Medulla oblongata (tissue), 1 donor: ENCODE data around the gene SEC16A.

Experiments
- DNase-seq: peaks from one replicate; pipeline ENCODE4 v3.0.0-alpha.2; 2015; ENCODE audit errors: extremely low spot score

Gene SEC16A

DNA sequence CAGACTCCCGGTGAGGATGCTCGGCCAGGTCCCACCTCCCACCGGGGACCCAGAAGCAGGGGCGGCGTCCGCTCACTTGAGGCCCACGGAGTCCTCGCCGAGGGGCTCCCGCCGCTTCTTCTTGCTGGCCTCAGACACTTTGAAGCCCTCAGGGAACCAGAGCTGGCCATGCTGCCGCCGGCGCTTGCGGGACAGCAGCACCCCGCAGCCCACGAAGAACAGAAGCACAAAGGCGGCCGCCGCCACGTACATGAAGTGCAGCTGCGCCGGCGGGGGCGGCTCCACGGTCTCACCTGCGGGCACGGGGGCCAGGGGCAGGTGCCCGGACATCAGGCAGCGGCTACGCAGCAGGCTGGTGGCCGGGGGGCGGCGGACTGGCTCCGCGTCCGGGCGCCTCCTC lies 19.4 kb upstream of the SEC16A start:
- no peak for DNase-seq

DNA sequence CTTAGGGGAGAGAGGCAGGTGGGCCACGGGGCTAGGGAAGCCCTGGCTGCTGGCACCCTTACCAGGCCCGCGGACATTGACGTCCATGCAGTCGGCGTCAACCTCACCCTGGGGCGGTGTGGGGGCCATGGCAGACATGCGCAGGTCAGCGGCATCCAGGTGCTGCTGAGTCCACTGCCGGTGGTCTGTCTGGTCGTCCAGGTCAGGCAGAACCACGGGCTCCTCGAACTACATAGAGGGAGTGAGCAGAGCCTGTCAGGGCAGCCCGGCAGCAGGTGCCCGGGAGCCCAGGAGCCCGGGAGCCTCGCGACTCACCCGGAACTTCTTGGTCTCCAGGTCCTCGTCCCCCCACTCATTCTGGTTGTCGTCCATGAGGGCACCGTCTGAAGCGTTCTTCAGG lies 18.8 kb upstream of the SEC16A start:
- no peak for DNase-seq

DNA sequence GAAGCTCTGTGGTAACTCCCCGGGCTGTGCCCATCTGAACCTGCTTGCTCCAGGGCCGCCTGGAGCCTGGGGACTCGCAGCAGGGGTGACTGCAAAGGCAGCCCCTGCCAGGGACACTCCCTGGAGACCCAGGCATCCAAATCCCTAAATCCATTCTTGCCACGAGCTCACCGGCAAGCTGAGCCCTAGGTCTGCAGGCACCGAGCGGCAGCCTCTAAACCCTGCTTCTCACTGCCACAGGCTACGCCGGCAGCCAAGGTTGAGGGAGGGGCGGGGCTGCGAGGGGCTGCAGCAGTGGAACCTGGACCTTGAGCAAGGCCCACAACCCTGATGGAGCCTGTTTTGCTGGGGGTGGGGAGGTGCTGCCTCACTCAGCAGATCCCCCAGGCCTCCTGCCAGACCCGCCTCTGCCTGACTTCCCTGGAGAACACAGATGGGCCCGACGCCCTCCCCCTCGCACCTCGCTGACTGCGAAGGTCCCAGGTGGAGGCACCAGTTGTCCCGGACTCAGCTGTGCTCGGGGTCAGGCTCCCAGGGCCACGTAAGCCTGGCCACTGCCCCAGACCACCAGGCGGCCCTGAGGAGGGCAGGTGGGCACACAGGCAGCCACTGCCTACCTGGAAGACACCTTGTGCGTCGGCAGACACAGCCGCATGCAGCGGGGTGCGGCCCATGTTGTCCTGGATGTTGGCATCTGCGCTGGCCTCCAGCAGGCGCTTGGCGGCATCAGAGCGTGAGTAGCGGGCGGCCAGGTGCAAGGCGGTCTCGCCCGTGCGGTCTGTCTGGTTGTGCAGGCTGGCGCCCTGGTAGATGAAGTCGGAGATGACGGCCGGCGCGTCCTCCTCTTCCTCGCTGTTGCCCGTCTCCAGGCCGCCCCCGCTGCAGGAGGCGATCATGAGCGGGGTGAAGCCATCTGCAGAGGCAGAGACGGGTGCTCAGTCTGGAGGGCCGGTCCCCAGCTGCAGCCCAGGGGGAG lies 17.4 kb upstream of the SEC16A start:
- no peak for DNase-seq

DNA sequence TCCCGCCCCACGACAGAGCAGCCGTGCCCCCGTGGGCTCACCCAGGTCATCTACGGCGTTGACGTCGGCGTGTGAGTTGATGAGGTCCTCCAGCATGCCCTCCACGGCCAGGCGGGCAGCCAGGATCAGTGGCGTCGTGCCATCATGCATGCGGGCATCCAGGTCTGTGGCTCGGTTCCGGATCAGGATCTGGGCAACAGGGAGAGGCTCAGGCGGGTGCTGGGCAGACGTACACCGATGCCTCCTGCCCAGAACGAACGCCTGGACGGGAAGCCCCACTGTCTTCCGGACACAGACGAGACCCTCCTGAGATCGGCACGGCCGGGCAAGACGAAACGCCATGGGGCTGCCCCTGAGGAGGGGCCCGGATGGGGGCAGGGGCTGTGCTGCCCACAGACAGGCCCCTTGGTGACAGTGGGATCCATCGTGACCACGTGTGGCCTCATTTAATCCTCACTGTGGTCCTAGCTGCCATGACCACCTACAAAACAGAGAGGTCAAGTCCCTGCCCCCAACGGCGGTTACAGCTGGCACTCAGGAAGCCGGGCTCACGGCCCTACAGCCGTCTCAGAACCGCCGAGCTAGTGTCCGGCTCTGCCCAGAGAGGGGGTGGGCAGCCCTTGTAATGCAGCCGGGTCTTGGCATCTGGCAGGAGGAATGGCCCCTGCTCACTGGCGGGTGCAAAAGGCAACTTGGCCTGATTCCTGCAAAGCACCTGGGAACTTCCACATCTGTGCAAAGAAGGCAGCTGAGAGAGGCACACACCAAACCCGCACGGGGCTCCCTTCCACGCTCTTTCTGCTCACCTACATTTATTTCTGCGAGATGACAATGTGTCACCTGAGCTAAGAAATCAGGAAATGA lies 16.5 kb upstream of the SEC16A start:
- no peak for DNase-seq

DNA sequence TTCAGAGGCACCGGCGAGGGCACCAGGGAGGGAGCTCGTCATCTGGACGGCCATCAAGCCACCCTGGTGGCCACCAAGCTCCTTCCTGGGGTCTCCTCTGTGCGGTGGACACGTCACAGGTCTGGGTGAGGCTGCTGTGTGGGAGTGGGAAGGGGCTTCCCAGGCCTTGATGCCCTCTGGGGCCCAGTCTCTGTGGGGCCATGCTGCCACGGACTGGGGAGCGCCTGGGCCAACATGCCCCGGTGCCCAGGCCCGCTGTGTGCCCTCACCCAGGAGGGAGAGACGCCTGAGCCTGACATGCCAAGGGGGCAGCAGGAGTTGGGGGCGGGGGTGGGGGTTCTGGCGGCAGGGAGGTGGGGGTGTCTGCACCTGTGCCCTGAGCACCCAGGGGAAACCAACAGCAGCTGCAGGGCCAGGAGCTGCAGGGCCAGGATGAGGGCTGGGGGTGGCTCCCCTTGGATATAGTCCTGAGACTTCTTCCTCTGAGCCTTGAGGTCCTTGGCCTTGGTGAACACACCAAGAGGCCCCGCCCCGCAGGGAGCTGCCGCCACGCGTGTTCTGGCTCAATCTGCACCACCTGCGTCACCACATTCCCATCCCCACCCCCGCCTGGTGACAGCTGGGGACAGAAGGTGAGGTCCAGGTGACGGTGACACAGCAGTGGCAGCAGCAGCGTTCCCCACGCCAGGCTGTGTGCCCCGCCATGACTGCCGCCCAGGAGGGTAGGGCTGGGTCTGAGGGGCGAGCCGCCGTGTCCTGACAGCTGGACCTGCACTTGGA lies 15.3 kb upstream of the SEC16A start:
- no peak for DNase-seq

DNA sequence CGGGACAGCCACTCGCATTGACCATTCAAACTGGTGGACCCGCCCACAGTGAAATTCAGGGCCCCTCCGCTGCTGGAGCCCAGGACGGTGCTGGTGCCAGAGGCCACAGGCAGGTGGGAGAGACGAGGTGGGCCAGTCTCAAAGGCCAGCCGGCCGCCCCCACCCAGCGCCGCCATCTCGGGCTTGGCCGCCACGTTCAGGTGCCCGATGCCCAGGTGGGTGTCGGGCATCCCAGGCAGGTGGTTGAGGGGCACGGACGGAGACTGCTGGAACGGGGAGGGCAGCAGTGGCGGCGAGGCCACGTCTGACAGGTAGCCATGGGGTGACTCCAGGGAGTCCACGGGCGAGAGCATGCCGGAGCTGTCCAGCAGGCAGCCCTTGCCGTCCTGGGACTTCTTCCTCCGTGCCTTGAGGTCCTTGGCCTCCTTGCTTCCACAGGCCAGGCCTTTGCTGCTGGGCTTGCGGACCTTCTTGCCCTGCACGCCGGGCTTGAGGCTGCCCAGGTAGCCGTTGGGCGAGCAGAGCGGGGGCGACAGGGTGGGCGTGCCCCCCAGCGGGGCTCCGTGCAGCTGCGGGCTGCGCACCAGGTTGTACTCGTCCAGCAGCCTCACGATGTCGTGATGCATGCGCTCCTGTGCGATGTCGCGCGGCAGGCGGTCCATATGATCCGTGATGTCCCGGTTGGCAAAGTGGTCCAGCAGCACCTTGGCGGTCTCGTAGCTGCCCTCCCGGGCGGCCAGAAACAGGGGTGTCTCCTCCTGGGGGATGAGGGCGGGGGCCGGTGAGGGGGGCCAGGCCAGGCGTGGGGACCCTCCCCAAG lies 14.2 kb upstream of the SEC16A start:
- DNase-seq, result no peak

DNA sequence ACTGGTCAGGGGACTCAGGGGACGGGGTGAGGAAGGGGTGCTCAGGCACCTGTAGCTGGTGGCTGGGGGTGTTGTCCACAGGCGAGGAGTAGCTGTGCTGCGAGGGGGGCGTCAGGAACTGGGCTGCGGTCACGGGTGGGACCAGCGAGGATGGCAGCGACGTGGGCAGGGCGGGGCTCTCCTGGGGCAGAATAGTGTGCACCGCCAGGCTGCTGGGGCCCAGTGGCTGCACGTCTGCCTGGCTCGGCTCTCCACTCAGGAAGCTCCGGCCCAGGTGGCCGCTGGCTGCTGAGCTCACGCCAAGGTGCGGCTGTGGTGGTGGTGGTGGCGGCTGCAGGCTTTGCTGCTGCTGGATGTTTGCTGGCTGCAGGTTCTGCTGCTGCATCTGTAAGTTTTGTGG lies 13.3 kb upstream of the SEC16A start:
- no peak for DNase-seq

DNA sequence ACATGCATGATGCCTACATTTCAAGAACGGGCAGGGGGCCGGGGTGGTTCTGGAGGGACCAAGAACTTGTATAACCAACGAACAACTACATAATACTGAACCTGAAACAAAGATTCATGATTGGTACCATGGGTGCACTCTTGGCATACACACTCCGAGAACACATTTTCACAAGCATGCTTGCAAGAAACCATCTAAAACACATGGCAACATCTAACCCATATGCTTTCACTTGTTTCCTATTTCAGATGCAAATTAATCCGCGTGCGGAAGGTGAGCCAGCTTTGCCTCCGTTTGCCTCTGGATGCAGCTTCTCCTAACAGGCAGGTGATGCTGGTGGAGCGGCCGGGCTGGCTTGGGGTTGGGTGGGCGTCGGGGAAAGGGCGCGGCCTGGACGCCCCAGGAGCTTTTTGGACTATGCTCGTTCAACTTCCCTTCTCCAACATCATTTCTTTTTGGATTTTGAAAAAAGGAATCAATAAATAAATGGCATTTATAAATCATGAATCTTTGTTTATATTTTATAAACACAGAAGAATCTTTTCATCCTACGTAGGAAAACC lies 12.5 kb upstream of the SEC16A start:
- no peak for DNase-seq

DNA sequence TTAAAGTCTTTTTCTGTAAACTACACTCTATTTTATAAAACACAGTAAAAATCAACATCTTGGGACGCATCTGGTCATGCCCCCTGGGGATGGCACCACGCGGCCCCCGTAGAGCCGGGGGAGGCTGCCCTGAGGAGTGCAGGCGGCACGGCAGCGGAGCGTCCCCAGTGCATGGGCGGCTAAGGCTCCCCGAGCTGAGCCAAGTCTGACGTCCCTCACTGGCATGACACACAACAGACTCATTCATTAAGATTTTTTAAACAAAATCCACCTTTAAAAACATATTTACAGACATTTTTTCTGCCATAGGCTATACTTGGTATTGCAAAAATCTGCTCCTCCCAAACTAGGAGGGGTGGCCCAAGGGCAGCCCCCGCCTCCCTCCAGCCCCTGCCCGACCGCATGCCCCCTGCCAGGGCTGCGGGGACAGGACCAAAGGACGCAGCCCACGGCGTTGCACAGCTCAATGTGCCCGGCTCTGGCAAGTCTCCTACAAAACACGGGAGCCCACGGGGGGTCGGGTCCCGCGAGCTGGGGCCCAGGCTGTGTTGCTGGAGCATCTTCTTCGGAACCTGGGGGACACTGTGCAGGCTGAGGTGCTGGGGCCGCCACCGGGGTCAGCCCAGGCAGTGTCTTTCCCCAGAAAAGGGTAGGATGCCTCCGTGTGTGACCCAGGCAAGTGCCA lies 11.8 kb upstream of the SEC16A start:
- no peak for DNase-seq

DNA sequence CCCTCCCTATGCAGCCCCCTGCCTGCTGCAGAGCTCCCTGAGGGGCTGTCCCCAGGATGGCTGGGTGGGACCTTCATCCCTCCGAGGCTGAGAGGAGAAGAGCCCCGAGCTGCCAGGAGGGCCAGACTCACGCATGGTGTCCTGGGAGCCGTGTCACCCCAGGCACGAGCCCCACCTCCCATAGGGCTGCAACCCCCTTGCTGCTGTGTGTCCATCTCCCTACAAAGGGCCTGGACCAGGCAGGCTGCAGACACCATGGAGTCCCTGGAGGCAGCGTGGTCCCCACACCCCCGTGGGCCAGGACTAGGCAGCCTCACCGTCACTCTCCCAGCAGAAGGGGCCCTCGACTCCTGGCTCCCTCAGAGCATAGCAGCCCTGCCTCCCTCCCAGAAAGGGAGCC lies 11.2 kb upstream of the SEC16A start:
- DNase-seq, result no peak

DNA sequence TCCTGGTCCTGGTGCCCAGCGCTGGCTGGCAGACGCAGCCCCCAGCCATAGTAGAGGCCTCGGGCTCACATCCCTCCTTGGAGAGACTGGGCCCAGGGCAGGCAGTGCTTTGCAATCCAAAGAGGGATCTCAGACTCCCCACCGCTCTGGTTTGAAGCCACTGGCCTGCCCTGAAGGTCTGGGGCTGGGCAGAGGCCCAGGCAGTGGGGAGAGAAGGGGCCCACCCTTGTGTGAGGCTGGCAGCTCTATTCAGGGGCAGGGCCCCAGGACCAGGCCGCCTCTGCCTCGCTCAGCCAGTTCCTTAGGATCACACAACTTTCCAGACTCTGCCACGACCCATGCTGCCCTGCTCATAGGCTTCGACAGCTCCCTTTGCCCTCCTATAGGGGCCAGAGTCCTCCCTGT lies 10.7 kb upstream of the SEC16A start:
- peak; percentile 53 for DNase-seq

DNA sequence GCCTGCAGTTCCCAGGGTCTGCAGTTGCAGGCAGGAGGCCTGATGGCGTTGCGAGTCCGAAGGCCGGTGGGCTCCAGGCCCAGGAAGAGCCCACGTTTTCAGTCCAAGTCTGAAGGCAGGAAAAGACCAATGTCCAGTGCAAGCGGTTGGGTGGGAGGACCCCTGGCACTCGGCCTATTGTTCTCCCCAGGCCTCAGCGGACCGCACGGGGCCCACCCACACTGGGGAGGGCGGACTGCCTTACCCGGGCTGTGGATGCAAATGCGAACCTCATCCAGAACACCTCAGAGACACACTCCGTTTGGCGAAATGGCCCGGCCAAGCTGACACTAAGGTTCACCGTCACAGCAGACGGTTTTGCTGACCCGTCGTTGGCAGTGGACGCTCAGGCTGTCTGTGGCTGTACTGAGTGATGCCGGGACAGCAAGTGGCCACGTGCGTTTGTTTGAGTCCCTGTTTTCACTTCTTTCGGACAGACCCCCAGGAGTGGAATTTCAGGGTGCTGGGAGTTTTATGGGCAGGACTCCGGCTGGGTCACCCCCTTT lies 10.2 kb upstream of the SEC16A start:
- DNase-seq, result no peak

DNA sequence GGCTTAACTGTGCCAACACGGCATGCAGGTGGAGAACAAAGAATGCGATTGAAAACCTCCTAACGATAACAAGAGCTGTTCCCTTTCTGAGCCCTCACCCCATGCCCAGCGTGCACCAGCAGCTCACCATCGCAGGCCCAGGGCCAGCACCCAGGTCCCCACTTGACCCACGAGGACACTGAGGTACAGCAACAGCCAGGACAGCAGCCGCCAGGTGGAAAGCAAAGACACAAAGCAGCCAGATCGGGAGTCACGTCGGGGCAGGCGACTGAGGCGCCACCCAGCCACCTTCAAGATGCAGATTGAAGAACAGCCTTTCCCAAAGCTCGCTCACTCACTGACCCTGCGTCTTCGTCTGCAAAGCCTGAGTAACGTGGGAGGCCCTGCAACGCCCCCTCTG lies 6.9 kb upstream of the SEC16A start:
- no peak for DNase-seq

DNA sequence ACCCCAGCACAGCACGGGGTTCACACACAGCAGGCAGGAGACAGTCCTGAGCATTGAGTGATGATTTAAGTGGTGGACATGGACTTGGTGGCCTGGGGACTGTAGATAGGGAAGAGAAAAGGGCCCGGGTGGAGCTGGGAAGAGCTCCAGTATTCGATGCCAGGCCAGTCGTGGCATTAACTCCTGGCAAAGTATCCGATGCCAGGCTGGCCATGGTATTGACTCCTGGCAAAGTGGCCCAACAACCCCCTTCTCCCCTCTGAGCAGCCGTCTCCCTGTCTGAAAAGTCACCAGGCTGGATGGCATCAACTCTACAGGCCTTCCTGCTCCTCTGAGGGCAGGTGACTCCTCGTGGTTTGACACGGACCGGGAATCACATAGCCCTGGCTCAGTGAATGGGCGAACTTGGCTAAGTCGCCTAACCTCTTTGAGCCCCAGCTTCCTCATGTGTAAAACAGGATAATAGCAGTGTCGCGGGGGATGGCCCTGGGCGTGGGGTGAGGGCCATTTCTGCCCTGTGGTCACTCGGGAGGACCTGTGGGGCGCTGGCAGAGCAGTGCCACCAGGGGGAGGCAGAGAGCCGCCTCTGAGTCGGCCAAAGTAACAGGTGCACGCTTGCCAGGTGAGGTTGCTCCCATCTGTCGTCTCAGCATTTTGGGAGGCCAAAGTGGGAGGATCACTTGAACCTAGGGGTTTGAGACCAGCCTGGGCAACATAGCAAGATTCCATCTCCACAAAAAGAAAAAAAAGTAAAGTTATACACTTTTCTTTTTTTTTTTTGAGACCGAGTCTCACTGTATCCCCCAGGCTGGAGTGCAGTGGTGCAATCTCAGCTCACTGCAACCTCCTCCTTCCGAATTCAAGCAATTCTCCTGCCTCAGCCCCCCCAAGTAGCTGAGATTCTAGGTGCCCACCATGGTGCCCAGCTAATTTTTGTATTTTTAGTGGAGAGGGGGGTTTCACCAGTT lies 5.7 kb upstream of the SEC16A start:
- DNase-seq, result peak; percentile 54

DNA sequence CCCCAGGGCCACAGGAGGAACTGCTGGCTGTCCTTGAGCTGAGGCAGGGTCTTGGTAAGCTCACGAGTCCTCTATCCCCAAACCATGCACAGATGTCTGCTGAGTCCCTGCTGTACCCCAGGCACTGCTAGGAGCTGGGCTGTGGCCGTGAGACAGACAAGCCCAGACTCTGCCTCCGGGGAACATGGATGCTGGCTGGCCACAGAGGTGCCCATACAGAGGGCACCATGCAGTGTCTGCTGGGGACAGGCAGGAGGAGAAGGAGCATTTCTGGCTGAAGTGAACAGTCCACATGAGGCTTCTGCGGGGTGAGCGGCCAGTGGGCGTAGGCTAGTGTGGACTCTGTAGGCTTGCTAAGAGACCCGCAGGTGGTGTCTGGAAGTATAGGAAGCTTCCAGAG lies 4.8 kb upstream of the SEC16A start:
- DNase-seq, result no peak

DNA sequence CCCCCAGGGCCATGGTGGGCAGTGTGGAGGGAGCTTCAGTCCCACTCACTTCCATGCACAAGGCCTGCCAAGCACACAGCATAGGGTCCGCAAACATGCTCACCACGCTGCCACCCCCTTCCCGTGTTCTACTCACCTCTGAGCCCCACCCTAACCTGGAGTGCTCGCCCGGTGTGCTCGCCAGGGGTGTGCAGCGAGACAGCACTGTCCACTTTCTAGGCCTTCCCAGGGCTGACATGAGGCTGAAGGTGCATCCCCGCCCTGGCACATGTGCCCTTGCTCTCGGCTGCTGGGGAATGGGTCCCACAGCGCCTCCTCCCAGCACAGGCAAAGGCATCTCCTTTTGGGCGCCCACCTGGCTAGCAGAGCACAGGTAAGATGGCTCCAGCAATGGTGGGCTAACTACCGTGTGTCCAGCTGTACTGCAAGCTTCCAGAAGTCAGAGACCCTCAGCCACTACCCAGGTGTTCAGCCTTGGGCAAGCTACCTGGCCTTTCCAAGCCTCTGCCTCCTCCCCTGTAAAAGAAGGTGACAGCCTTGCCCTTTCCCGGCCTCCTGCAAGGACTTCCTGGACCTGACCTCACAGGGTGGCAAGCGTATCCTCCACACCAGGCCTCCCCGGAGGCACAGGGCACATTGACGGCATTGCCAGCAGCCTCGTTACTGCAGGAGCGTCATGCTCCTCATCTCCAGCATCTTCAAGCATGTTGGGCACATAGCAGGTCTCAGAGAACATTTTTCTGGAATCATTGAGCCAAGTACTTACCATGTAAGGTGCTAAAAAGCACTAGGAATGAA lies 4.2 kb upstream of the SEC16A start:
- no peak for DNase-seq

DNA sequence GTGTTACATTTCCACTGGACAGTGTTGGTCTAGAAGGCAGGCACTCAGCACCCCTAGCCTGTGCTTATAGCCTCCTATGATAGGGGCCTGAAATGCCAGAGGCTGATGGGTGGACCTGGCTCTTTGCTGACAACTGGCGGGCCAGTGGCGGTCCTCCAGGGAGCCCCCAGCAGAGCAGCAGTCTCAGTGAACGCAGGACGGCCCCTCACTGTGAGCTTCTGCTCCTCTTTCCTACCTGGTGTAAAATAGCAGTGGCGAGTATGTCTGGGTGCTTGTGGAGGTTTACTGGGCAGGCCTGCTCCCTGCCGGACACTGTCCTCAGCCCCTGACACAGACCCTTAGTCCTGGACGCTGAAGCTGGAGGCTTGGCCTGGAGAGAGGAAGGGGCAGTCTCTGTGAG lies 3.3 kb upstream of the SEC16A start:
- DNase-seq, result no peak
